Activated CD4-positive, alpha-beta memory T cell treated with anti-CD3 and anti-CD28 coated beads, Interleukin-2, amount 10 ng/mL, durations not matched to agents 7 days and 5 days (primary cell): ENCODE results near the gene GALR3. TPM values are rescaled to one million over a fixed set of nuclear protein-coding genes. Genes with fewer than 3 reads are reported as not detected.
A peak's percentile ranks its signal among the peaks of the same experiment; 100 is the strongest.

Experiments
- CTCF ChIA-PET: fragments of 350-600 bp; sonication (Branson Sonifier 250); formaldehyde crosslinking; loops from one replicate; lab custom pipeline; 2021; ENCODE audit warnings: antibody characterized with exemption, inconsistent platforms; lab: Charles Lee
- POLR2A ChIA-PET: fragments of 350-600 bp; sonication (Branson Sonifier 250); formaldehyde crosslinking; loops from one replicate; lab custom pipeline; 2021; ENCODE audit warnings: antibody characterized with exemption; lab: Charles Lee
- DNase-seq: peaks from one replicate; pipeline ENCODE4 v3.0.0-alpha.2; 2020
- H3K27ac Mint-ChIP-seq: one replicate; pipeline ENCODE4 v1.8.0; 2021; ENCODE audit warnings: mild to moderate bottlenecking, mixed read lengths
- H3K27me3 Mint-ChIP-seq: one replicate; pipeline ENCODE4 v1.8.0; 2021; ENCODE audit warnings: mixed read lengths
- H3K36me3 Mint-ChIP-seq: one replicate; pipeline ENCODE4 v1.8.0; 2021; ENCODE audit warnings: low read depth, mixed read lengths
- H3K4me1 Mint-ChIP-seq: one replicate; pipeline ENCODE4 v1.8.0; 2021; ENCODE audit warnings: mixed read lengths
- H3K4me3 Mint-ChIP-seq: one replicate; pipeline ENCODE4 v1.8.0; 2021; ENCODE audit warnings: mild to moderate bottlenecking, mixed read lengths
- H3K9me3 Mint-ChIP-seq: one replicate; pipeline ENCODE4 v1.8.0; 2021; ENCODE audit warnings: mixed read lengths
- total RNA-seq, 2 experiments: library from RNA; stranded (reverse); gene quantifications; one replicate each; pipeline ENCODE4 v1.2.3, GENCODE V29; 2021

The GALR3 gene
- total RNA-seq, 2 experiments from 2014 or later = not detected

DNA sequence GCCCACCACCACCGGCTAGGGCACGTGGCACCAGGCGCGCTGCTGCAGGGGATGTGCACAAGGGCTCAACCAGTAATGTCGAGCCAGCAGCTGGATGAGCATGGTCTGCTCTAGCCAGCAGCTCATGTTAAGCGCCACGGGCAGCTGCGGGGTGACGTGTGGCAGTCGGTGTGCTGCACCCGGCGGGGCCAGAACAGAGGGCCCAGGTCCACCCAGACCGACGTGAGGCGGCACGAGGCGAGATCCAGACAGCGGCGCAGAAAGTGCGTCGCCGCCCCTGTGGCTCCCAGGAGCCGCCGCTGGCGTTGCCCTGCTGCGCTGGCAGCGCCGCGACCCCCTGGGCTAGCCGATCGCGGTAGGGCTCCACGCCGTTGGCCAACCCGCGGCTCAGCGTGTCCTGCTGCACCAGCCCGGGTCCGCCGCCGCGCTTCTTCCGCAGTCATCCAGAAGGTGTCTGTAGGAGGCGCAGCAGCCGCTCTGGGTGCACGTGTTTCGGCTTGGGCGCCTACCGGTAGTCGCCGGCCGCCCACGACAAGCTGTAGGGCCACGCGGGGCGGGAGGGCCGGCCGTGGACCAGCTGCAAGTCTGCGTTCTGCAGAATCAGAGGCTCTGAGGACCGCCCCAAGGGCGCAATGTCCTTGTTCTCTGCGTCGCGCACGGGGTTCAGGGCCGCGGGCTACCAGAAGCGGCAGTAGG, 4.6 kb upstream of the GALR3 start:
- Mint-ChIP-seq H3K4me3 (peak overlapping the region; percentile 39), H3K9me3 (no peaks in the 10 kb centered on the region)
- POLR2A ChIA-PET = interaction anchor here (0.8 to 2.0 kb wide), 7 partner anchors 8 to 45 kb away, joined by 3 to 11 read pairs (median 3); partner anchors contain the start of genes ANKRD54, EIF3L and GCAT

DNA sequence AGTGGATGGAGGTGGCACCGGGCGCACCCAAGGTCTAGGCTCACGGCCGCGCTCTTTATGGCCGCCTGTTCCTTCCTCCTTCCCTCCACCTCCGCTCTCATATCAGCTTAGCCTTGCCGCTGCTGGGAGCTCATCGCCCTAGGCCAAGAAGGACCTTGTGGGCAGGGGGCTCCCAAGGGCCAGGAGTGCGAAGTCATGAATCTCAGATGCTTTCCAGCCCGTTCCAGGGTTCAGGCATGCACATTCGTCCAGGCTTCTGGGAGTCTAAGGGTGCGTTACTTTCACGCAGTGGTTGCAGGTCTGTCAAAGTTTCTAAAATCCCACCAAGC, 4.1 kb upstream of the GALR3 start:
- peak overlapping the region; percentile 6 for H3K4me3 Mint-ChIP-seq
- H3K27ac Mint-ChIP-seq = no peak overlapping the region
- POLR2A ChIA-PET = interaction anchor here (0.8 to 2.0 kb wide), 4 partner anchors 8 to 25 kb away, joined by 3 to 11 read pairs (median 4); partner anchors contain the start of genes ANKRD54 and GCAT

More for the DNA sequence above, 4.6 kb upstream of the GALR3 start:
- CTCF ChIA-PET = interaction anchor here (0.6 to 6.4 kb wide), 19 partner anchors 10 to 214 kb away, joined by 3 to 141 read pairs (median 5); partner anchors contain the start of genes ANKRD54, C22orf23, GCAT and POLR2F
- Mint-ChIP-seq H3K4me1 (peaks cover 12% of the 10 kb centered on the region), H3K27ac (no peak overlapping the region), H3K27me3 (peaks cover 26% of the 10 kb centered on the region), H3K36me3 (peaks cover 4% of the 10 kb centered on the region)
- DNase-seq = peak; percentile 76

DNA sequence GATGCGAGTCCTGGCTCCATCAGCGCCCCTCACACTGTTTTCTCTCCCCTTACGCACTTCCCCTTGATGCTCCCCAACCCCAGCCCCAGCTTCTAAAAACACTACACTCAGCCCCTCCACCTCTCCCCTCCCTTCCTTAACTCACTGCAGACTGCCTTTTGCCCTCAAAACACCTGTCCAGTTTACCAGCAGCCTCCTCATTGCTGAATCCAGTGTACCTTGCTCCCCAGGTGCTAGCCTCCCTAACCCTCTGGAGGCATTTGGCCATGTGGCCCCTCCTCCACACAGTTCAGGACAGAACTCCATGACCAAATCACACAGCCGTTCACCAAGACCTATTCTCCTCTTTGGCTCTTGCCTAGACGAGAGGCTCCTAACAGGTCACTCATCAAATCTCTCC, 2.8 kb upstream of the GALR3 start:
- Mint-ChIP-seq H3K4me3 (no peak overlapping the region), H3K27ac (no peak overlapping the region), H3K36me3 (peaks cover 4% of the 10 kb centered on the region), H3K9me3 (no peaks in the 10 kb centered on the region), H3K4me1 (peaks cover 15% of the 10 kb centered on the region), H3K27me3 (peaks cover 26% of the 10 kb centered on the region)
- ChIA-PET CTCF (interaction anchor here (0.7 to 6.4 kb wide), 4 partner anchors 12 to 41 kb away, joined by 3 to 141 read pairs (median 40); partner anchors contain the start of genes ANKRD54 and GCAT), POLR2A (no interaction called here)
- no peak for DNase-seq

More for the DNA sequence above, 4.1 kb upstream of the GALR3 start:
- Mint-ChIP-seq H3K9me3 (no peaks in the 10 kb centered on the region), H3K4me1 (peaks cover 12% of the 10 kb centered on the region), H3K36me3 (peaks cover 4% of the 10 kb centered on the region), H3K27me3 (peaks cover 26% of the 10 kb centered on the region)
- DNase-seq = no peak
- CTCF ChIA-PET = interaction anchor here (0.6 to 6.4 kb wide), 14 partner anchors 10 to 156 kb away, joined by 3 to 141 read pairs (median 6); partner anchors contain the start of genes ANKRD54, C22orf23, GCAT and POLR2F

DNA sequence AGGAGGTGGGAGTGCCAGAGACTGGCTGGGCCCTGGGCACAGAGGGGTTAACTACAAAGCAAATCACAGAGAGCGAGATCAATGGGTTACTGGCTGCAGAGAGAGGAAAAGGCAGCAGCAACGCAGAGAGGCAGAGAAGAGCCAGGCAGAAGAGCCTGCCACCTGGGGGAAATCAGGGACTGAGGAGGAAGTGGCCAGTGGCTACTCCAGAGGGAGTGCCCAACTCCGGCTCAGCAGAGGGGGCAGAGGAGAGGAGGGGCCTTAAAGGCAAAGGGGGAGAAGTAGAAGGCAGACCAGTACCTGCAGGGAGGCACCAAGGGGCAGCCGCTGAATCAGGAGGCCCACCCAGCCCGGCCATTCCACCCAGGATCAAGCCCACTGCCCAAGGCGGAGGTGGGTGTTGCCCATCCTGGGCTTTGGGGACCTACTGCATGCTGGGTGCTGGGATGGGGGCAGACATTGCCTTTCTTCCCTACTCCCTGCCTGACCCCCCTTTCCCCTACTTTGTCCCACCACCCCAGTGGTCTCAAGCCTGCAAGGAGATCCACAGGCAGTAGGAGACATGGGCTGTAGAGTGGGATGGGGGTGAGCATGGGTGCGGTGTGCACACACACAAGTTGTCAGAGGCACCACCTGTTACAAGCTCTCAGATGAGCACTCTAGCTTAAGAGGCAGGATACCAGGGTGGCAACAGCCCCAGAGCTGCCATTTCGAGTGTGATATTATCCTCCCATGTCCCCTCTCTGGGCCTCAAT, 926 bp upstream of the GALR3 start:
- Mint-ChIP-seq H3K27ac (no peak overlapping the region), H3K36me3 (peaks cover 3% of the 10 kb centered on the region), H3K9me3 (no peaks in the 10 kb centered on the region), H3K4me1 (peaks cover 20% of the 10 kb centered on the region), H3K27me3 (peaks cover 26% of the 10 kb centered on the region), H3K4me3 (no peak overlapping the region)
- DNase-seq = no peak
- ChIA-PET POLR2A (interaction anchor here (0.8 to 1.5 kb wide), 3 partner anchors 13 to 39 kb away, joined by 3 to 4 read pairs (median 3); partner anchors contain the start of gene GCAT), CTCF (interaction anchor here (3.1 kb wide), 1 partner anchor 41 kb away, joined by 8 read pairs; no protein-coding TSS in a partner anchor)

DNA sequence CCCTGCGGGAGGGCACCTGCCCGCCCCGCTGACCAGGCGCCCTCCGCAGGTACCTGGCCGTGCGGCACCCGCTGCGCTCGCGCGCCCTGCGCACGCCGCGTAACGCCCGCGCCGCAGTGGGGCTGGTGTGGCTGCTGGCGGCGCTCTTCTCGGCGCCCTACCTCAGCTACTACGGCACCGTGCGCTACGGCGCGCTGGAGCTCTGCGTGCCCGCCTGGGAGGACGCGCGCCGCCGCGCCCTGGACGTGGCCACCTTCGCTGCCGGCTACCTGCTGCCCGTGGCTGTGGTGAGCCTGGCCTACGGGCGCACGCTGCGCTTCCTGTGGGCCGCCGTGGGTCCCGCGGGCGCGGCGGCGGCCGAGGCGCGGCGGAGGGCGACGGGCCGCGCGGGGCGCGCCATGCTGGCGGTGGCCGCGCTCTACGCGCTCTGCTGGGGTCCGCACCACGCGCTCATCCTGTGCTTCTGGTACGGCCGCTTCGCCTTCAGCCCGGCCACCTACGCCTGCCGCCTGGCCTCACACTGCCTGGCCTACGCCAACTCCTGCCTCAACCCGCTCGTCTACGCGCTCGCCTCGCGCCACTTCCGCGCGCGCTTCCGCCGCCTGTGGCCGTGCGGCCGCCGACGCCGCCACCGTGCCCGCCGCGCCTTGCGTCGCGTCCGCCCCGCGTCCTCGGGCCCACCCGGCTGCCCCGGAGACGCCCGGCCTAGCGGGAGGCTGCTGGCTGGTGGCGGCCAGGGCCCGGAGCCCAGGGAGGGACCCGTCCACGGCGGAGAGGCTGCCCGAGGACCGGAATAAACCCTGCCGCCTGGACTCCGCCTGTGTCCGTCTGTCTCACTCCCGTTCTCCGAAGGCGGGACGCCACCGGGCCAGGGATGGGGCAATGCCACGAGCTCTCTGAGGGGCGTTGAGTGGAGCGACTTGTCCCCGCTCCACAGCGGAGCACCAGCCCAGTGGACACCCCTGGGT, 1.8 kb downstream of the GALR3 start:
- no peaks in the 10 kb centered on the region for H3K9me3 Mint-ChIP-seq
- no peak for DNase-seq
- H3K4me3 Mint-ChIP-seq = peak overlapping the region; percentile 72
- H3K36me3 Mint-ChIP-seq = peaks cover 4% of the 10 kb centered on the region
- no peak overlapping the region for H3K27ac Mint-ChIP-seq
- H3K27me3 Mint-ChIP-seq = peaks cover 18% of the 10 kb centered on the region
- peaks cover 8% of the 10 kb centered on the region for H3K4me1 Mint-ChIP-seq
- ChIA-PET POLR2A (interaction anchor here (1.7 to 2.5 kb wide), 2 partner anchors 16 to 19 kb away, joined by 9 to 11 read pairs; partner anchors contain the start of genes ANKRD54 and GCAT), CTCF (interaction anchor here (0.6 to 3.1 kb wide), 8 partner anchors 8 to 393 kb away, joined by 3 to 8 read pairs (median 3); partner anchors contain the start of genes ANKRD54 and MICALL1)

DNA sequence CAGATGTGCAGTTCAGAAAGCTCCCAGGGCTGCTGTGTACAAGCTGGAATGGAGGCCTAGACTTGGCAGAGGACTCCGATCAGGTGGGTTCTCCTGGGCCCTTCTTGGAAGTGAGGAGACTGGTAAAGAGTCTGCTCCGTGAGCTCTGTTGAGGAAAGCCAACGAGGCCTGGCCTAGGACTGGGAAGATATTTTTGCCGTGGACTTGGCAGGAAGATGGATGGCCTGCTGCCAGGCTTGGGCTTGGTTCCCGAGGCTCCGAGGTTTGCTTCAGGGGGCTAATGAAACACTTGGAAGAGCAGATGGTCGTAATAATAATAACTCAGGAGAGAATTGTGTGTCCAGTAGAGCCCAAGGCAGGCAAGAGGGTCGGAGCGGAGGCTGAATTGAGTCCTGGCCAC, 3.9 kb downstream of the GALR3 start:
- peaks cover 9% of the 10 kb centered on the region for H3K36me3 Mint-ChIP-seq
- CTCF ChIA-PET = no interaction called here
- POLR2A ChIA-PET = interaction anchor here (1.2 to 2.0 kb wide), 2 partner anchors 9 to 17 kb away, joined by 3 to 6 read pairs; partner anchors contain the start of gene ANKRD54
- H3K4me1 Mint-ChIP-seq = peaks cover 8% of the 10 kb centered on the region
- DNase-seq = no peak
- no peak overlapping the region for H3K4me3 Mint-ChIP-seq
- peaks cover 6% of the 10 kb centered on the region for H3K27me3 Mint-ChIP-seq
- H3K27ac Mint-ChIP-seq = no peak overlapping the region
- no peaks in the 10 kb centered on the region for H3K9me3 Mint-ChIP-seq

DNA sequence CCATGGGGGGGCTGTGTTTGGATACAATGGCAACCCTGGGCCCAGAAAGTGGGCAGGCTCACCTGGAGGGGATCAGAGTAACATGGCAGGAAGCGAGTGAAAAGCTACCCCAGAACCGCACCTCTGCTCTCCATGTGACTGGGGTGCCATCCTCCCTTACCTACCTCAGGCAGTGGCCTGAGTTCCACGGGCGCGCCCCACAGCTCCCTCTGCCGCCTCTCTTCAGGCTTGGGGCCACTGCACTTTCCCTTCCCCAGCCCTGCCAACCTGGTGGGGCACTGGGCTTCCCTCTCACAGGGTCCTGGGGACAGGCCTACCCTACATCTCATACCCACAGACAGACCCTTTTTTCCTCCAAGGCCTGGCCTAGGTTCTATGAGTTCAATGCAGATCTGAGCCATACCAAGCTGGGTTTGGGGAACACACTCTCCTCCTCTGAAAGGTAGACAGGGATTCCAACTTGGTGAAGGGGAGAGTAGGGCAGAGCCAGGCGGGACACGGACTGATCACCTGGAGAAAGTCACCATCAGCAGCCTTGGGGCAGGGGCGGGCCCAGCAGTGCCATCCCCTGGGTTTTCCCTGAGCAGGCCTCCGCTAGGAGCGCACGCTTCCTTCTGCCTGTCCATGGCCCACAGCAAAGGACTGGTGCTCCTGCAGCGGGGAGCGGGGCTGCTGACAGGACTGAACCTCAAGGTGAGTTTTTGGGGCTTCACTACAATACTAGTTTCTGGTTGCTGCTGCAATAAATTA, 7.1 kb downstream of the GALR3 start:
- Mint-ChIP-seq H3K27ac (no peak overlapping the region), H3K4me3 (no peak overlapping the region), H3K9me3 (no peaks in the 10 kb centered on the region), H3K27me3 (no peaks in the 10 kb centered on the region), H3K4me1 (peaks cover 5% of the 10 kb centered on the region), H3K36me3 (peaks cover 30% of the 10 kb centered on the region)
- ChIA-PET CTCF (no interaction called here), POLR2A (interaction anchor here (1.5 kb wide), 1 partner anchor 13 kb away, joined by 6 read pairs; the partner anchor contains the start of gene ANKRD54)
- no peak for DNase-seq

DNA sequence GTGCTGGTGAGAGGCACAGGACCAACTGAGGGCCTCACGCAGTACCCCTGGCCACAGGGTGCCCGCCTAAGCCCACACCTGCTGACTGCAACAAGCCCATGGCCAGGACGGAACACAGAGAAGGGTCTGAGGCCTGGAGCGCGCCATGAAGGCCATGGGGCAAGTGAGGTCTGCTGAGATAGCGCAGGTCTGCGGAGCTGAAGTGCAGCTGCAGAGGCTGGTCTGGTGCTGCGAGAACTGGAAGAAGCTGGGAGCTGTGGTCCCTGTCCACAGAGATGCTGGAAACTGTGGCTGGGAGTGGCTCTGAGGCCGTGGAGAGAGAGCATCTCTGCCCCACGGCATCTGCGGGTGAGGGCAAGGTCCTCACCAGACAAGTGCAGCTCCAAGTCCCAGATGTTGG, 8.3 kb downstream of the GALR3 start:
- no peak overlapping the region for H3K4me3 Mint-ChIP-seq
- POLR2A ChIA-PET = no interaction called here
- DNase-seq = no peak
- H3K4me1 Mint-ChIP-seq = no peaks in the 10 kb centered on the region
- H3K36me3 Mint-ChIP-seq = peaks cover 30% of the 10 kb centered on the region
- no peaks in the 10 kb centered on the region for H3K27me3 Mint-ChIP-seq
- H3K9me3 Mint-ChIP-seq = no peaks in the 10 kb centered on the region
- no peak overlapping the region for H3K27ac Mint-ChIP-seq
- CTCF ChIA-PET = no interaction called here

DNA sequence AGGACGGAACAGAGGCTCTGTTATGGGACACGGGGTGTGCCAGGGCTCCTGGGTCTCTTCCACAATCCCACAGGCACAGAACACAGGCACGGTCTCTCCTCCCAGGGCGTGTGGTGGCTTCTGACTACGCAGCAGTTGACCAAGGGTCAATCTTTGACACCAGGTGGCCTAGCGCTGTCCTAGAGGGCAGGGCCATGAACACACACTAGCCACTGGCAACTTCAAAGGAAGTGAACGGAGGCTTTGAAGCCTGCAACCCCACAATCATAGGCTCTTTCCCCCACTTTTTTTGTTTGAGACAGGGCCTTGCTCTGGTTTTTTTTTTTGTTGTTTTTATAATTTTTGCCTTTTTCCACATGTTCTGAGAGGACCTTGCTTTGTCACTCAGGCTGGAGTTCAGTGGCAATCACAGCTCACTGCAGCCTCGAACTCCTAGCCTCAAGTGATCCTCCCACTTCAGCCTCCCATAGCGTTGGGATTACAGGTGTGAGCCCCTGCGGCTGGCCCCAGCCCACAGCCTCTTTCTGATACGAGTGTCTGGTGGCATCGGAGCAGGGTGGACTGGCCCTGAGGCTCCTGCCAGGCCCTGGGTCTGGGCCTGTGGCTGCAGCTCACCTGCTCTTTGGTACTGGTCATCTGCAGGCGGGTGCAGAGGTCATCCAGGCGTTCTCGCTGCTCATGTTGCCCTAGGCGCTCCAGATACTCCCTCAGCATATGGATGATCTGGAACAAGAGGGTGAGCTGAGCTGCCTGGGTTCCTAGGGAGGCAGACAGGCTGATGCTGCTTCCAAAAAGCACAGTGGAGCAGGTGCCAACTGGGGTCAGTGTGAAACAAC, 9.1 kb downstream of the GALR3 start:
- POLR2A ChIA-PET = no interaction called here
- H3K4me3 Mint-ChIP-seq = no peak overlapping the region
- CTCF ChIA-PET = no interaction called here
- no peaks in the 10 kb centered on the region for H3K9me3 Mint-ChIP-seq
- no peaks in the 10 kb centered on the region for H3K4me1 Mint-ChIP-seq
- no peaks in the 10 kb centered on the region for H3K27me3 Mint-ChIP-seq
- no peak overlapping the region for H3K27ac Mint-ChIP-seq
- no peak for DNase-seq
- H3K36me3 Mint-ChIP-seq = peaks cover 35% of the 10 kb centered on the region

DNA sequence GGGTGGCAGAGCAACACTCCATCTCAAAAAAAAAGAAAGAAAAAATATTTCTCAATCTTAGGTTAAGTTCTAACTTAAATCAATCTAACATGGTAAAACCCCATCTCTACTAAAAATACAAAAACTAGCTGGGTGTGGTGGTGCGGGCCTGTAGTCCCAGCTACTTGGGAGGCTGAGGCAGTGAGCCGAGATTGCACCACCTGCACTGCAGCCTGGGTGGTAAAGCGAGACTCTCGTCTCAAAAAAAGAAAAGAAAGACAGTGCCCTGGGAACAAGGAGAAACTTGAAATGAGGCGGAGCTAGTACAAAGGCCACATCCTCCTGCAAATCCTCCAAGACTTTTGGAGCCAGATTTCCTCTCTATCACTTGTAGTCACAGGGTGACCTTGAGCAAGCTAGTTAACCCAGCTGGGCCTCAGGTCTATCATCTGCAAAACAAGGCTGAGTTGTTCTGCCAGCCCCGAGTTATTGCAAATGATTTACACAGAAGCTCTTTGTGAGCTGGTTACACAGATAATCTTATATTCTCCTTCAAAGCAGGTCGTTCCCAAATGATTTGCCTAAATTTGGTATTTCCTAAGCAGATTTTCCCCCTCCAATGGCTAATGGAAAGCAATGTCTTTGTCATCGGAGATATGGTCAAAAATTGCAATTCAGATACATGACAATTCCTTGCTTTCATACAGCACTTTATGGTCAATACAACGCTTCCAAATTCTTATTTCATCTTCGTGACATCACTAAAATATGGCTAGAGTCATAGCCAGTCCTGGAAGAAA, 19.0 kb downstream of the GALR3 start:
- POLR2A ChIA-PET = interaction anchor here (0.6 kb wide), 2 partner anchors 65 to 787 kb away, joined by 3 read pairs; no protein-coding TSS in a partner anchor

More for the DNA sequence above, 19.0 kb downstream of the GALR3 start:
- peak overlapping the region; percentile 67 for H3K27ac Mint-ChIP-seq
- CTCF ChIA-PET = interaction anchor here (0.9 to 3.5 kb wide), 3 partner anchors 21 to 92 kb away, joined by 3 to 32 read pairs (median 4); no protein-coding TSS in a partner anchor
- peaks cover 24% of the 10 kb centered on the region for H3K36me3 Mint-ChIP-seq
- peak overlapping the region; percentile 69 for H3K4me3 Mint-ChIP-seq
- no peaks in the 10 kb centered on the region for H3K9me3 Mint-ChIP-seq
- no peaks in the 10 kb centered on the region for H3K27me3 Mint-ChIP-seq
- peaks cover 22% of the 10 kb centered on the region for H3K4me1 Mint-ChIP-seq
- no peak for DNase-seq
